ENCODE data around the gene KRTAP5-11. TPM values are rescaled to one million over a fixed set of nuclear protein-coding genes. Genes with fewer than 3 reads are reported as not detected.
"Not testable (repeated sequence)": the region's sequence is repeated elsewhere in the genome, so short reads cannot be mapped to it uniquely, and the experiment has no call there.

KRTAP5-11 gene
- total RNA-seq, 1 donor from 2014 or later, result not detected

DNA sequence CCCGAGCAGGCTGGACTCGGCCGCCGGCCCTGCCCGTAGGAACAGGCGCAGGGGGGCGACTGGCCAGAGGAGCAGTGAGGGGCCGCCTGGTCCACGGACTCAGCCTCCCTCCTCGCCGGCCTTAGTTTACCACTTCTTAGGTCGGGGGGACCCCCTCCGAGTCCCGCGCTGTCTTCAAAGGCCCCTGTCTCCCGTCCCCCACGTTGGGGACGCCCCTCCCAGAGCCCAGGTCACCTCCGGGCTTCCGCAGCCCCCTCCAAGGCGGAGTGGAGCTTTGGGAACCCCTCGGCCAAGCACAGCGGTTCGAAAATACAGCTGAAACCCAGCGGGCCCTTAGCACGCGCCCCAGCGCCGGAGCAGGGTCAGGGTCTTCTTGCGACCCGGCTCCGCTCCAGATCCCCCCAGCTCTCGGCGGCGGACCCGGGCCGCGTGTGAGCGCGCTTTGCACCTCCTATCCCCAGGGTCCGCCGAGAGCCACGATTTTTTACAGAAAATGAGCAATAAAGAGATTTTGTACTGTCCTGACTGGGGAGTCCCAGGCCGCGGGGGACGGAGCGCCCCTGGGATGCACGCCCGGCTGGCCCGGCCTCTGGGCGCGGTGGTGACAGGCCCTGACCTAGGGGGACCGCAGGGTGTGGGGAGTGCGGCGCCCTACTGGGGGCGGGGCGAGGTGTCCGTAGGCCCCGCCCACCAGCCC lies 25.0 kb upstream of the KRTAP5-11 start:
- H3K4me1 Mint-ChIP-seq (ENCODE audit: unreplicated experiment); DNase-seq (ENCODE audit: extremely low spot score, unreplicated experiment); H3K4me3 Mint-ChIP-seq (ENCODE audit: unreplicated experiment); H3K9me3 Mint-ChIP-seq (ENCODE audit: unreplicated experiment); H3K36me3 Mint-ChIP-seq (ENCODE audit: unreplicated experiment); H3K27ac Mint-ChIP-seq (ENCODE audit: unreplicated experiment): not testable (repeated sequence)
- H3K27me3 Mint-ChIP-seq (ENCODE audit: unreplicated experiment), result peaks cover 31% of the 10 kb centered on the region

- not testable (repeated sequence) for H3K36me3 Mint-ChIP-seq (ENCODE audit: unreplicated experiment); H3K4me3 Mint-ChIP-seq (ENCODE audit: unreplicated experiment); H3K4me1 Mint-ChIP-seq (ENCODE audit: unreplicated experiment); DNase-seq (ENCODE audit: extremely low spot score, unreplicated experiment); H3K9me3 Mint-ChIP-seq (ENCODE audit: unreplicated experiment); H3K27ac Mint-ChIP-seq (ENCODE audit: unreplicated experiment)
- H3K27me3 Mint-ChIP-seq (ENCODE audit: unreplicated experiment), result peaks cover 31% of the 10 kb centered on the region
These were observed 24.3 kb upstream of the KRTAP5-11 start for GRCh38 chr11:71606853-71607519.

GRCh38 chr11:71604798-71605488 lies 22.3 kb upstream of the KRTAP5-11 start:
- not testable (repeated sequence) for H3K27ac Mint-ChIP-seq (ENCODE audit: unreplicated experiment); DNase-seq (ENCODE audit: extremely low spot score, unreplicated experiment); H3K36me3 Mint-ChIP-seq (ENCODE audit: unreplicated experiment); H3K4me3 Mint-ChIP-seq (ENCODE audit: unreplicated experiment); H3K9me3 Mint-ChIP-seq (ENCODE audit: unreplicated experiment); H3K4me1 Mint-ChIP-seq (ENCODE audit: unreplicated experiment)
- H3K27me3 Mint-ChIP-seq (ENCODE audit: unreplicated experiment), result peaks cover 40% of the 10 kb centered on the region
- TF ChIP-seq, protein P1, sequence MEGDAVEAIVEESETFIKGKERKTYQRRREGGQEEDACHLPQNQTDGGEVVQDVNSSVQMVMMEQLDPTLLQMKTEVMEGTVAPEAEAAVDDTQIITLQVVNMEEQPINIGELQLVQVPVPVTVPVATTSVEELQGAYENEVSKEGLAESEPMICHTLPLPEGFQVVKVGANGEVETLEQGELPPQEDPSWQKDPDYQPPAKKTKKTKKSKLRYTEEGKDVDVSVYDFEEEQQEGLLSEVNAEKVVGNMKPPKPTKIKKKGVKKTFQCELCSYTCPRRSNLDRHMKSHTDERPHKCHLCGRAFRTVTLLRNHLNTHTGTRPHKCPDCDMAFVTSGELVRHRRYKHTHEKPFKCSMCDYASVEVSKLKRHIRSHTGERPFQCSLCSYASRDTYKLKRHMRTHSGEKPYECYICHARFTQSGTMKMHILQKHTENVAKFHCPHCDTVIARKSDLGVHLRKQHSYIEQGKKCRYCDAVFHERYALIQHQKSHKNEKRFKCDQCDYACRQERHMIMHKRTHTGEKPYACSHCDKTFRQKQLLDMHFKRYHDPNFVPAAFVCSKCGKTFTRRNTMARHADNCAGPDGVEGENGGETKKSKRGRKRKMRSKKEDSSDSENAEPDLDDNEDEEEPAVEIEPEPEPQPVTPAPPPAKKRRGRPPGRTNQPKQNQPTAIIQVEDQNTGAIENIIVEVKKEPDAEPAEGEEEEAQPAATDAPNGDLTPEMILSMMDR (IDR thresholded peaks at IDR 0.05), result peak; percentile 43

DNA sequence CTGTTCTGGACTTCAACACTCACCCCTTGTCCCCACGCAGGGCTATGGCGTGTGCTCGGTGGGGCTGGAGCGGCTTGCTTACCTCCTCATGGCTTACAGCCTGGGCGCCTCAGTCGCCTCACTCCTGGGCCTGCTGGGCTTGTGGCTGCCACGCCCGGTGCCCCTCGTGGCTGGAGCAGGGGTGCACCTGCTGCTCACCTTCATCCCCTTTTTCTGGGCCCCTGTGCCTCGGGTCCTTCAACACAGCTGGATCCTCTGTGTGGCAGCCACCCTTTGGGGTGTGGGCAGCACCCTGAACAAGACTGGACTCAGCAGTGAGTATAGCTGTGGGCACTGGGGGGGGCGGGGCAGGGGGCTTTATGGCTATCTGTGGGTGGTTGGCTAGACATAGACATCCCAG lies 20.5 kb upstream of the KRTAP5-11 start:
- not testable (repeated sequence) for H3K27ac Mint-ChIP-seq (ENCODE audit: unreplicated experiment); DNase-seq (ENCODE audit: extremely low spot score, unreplicated experiment); H3K9me3 Mint-ChIP-seq (ENCODE audit: unreplicated experiment); H3K4me3 Mint-ChIP-seq (ENCODE audit: unreplicated experiment); H3K36me3 Mint-ChIP-seq (ENCODE audit: unreplicated experiment); H3K4me1 Mint-ChIP-seq (ENCODE audit: unreplicated experiment)
- H3K27me3 Mint-ChIP-seq (ENCODE audit: unreplicated experiment), result peaks cover 36% of the 10 kb centered on the region

- not testable (repeated sequence) for H3K36me3 Mint-ChIP-seq (ENCODE audit: unreplicated experiment); H3K27ac Mint-ChIP-seq (ENCODE audit: unreplicated experiment); H3K4me1 Mint-ChIP-seq (ENCODE audit: unreplicated experiment); DNase-seq (ENCODE audit: extremely low spot score, unreplicated experiment); H3K9me3 Mint-ChIP-seq (ENCODE audit: unreplicated experiment); H3K4me3 Mint-ChIP-seq (ENCODE audit: unreplicated experiment)
- H3K27me3 Mint-ChIP-seq (ENCODE audit: unreplicated experiment), result peaks cover 11% of the 10 kb centered on the region
These were observed 6.9 kb upstream of the KRTAP5-11 start for GRCh38 chr11:71589546-71589920.

GRCh38 chr11:71588822-71589545 lies 6.3 kb upstream of the KRTAP5-11 start:
- H3K27ac Mint-ChIP-seq (ENCODE audit: unreplicated experiment); DNase-seq (ENCODE audit: extremely low spot score, unreplicated experiment); H3K4me1 Mint-ChIP-seq (ENCODE audit: unreplicated experiment); H3K4me3 Mint-ChIP-seq (ENCODE audit: unreplicated experiment); H3K9me3 Mint-ChIP-seq (ENCODE audit: unreplicated experiment); H3K36me3 Mint-ChIP-seq (ENCODE audit: unreplicated experiment): not testable (repeated sequence)
- H3K27me3 Mint-ChIP-seq (ENCODE audit: unreplicated experiment), result peaks cover 11% of the 10 kb centered on the region

- H3K4me3 Mint-ChIP-seq (ENCODE audit: unreplicated experiment); H3K27ac Mint-ChIP-seq (ENCODE audit: unreplicated experiment); H3K27me3 Mint-ChIP-seq (ENCODE audit: unreplicated experiment); DNase-seq (ENCODE audit: extremely low spot score, unreplicated experiment); H3K9me3 Mint-ChIP-seq (ENCODE audit: unreplicated experiment); H3K4me1 Mint-ChIP-seq (ENCODE audit: unreplicated experiment); H3K36me3 Mint-ChIP-seq (ENCODE audit: unreplicated experiment): not testable (repeated sequence)
These were observed 5.6 kb upstream of the KRTAP5-11 start for GRCh38 chr11:71588314-71588713.

- not testable (repeated sequence) for H3K27ac Mint-ChIP-seq (ENCODE audit: unreplicated experiment); H3K4me3 Mint-ChIP-seq (ENCODE audit: unreplicated experiment); H3K9me3 Mint-ChIP-seq (ENCODE audit: unreplicated experiment); DNase-seq (ENCODE audit: extremely low spot score, unreplicated experiment); H3K36me3 Mint-ChIP-seq (ENCODE audit: unreplicated experiment); H3K4me1 Mint-ChIP-seq (ENCODE audit: unreplicated experiment)
- peaks cover 23% of the 10 kb centered on the region for H3K27me3 Mint-ChIP-seq (ENCODE audit: unreplicated experiment)
These were observed 3.0 kb upstream of the KRTAP5-11 start for GRCh38 chr11:71585673-71586072.

GRCh38 chr11:71582969-71583368 lies 294 bp upstream of the KRTAP5-11 start:
- peaks cover 28% of the 10 kb centered on the region for H3K27me3 Mint-ChIP-seq (ENCODE audit: unreplicated experiment)
- H3K27ac Mint-ChIP-seq (ENCODE audit: unreplicated experiment); H3K36me3 Mint-ChIP-seq (ENCODE audit: unreplicated experiment); H3K9me3 Mint-ChIP-seq (ENCODE audit: unreplicated experiment); H3K4me3 Mint-ChIP-seq (ENCODE audit: unreplicated experiment); DNase-seq (ENCODE audit: extremely low spot score, unreplicated experiment); H3K4me1 Mint-ChIP-seq (ENCODE audit: unreplicated experiment): not testable (repeated sequence)
